ENCODE measurements around the gene EGLN1. TPM values are rescaled to one million over a fixed set of nuclear protein-coding genes. Genes with fewer than 3 reads are reported as not detected.

The EGLN1 gene
- total and polyA plus RNA-seq, 2 experiments from 2014 or later, result 1.9 to 6.0 TPM

- TF ChIP-seq CTCF (conservative IDR thresholded peaks at IDR 0.05; ENCODE audit: low read depth in 2 of 2), result no peak
Measured at GRCh38 chr1:231319080-231319479, 103.0 kb downstream of the EGLN1 start (continued).

- H3K27ac Mint-ChIP-seq, result no peak overlapping the region
- no peak overlapping the region for H3K27ac ChIP-seq (ENCODE audit: low read depth)
- TF ChIP-seq STAT1 (IDR thresholded peaks at IDR 0.05; ENCODE audit: unreplicated experiment) (no peak), ETS1 (IDR thresholded peaks at IDR 0.05) (no peak), EZH2 (IDR thresholded peaks at IDR 0.05; ENCODE audit: low read depth, unreplicated experiment) (no peak), CTCF (conservative IDR thresholded peaks at IDR 0.05; ENCODE audit: low read depth in 2 of 2) (no peak), REST (IDR thresholded peaks at IDR 0.05; ENCODE audit: unreplicated experiment) (no peak), ZNF462 (CRISPR knock-in tag; IDR thresholded peaks at IDR 0.05) (no peak), ZNF331 (CRISPR knock-in tag; IDR thresholded peaks at IDR 0.05; ENCODE audit: low read depth) (no peak), POLR2AphosphoS5 (IDR thresholded peaks at IDR 0.05; ENCODE audit: low read depth) (no peak), ZNF114 (CRISPR knock-in tag; IDR thresholded peaks at IDR 0.05) (no peak), EZH2phosphoT487 (IDR thresholded peaks at IDR 0.05; ENCODE audit: unreplicated experiment) (no peak), JUNB (IDR thresholded peaks at IDR 0.05; ENCODE audit: unreplicated experiment) (no peak)
Measured at GRCh38 chr1:231318568-231318967, 103.5 kb downstream of the EGLN1 start.

More at GRCh38 chr1:231318568-231318967, 103.5 kb downstream of the EGLN1 start:
- DNase-seq (ENCODE audit: low spot score) (no peak), ATAC-seq (no peak)
- Histone ChIP-seq H3K27me3 (ENCODE audit: insufficient read depth) (no peaks in the 10 kb centered on the region), H4K20me1 (replicated peaks; ENCODE audit: insufficient read depth) (no peaks in the 10 kb centered on the region), H3K4me1 (ENCODE audit: insufficient read depth) (no peaks in the 10 kb centered on the region), H3K79me2 (replicated peaks; ENCODE audit: insufficient read depth) (no peaks in the 10 kb centered on the region), H3K4me2 (no peak overlapping the region), H3F3A (replicated peaks; ENCODE audit: low read depth) (no peaks in the 10 kb centered on the region), H3K36me3 (ENCODE audit: insufficient read depth) (no peaks in the 10 kb centered on the region), H2AFZ (no peak overlapping the region), H3K4me3 (no peak overlapping the region), H3K9me2 (ENCODE audit: insufficient read depth) (no peaks in the 10 kb centered on the region)
- Mint-ChIP-seq H3K9me3 (no peaks in the 10 kb centered on the region), H3K27me3 (ENCODE audit: insufficient read depth, low read depth, poor library complexity) (peaks cover 3% of the 10 kb centered on the region), H3K4me1 (no peaks in the 10 kb centered on the region), H3K36me3 (ENCODE audit: low read depth) (no peaks in the 10 kb centered on the region), H3K4me3 (no peak overlapping the region)
